SK-N-SH (cell line): ENCODE results near the gene ADPGK. TPM values are rescaled to one million over a fixed set of nuclear protein-coding genes. Genes with fewer than 3 reads are reported as not detected.
"Not testable (repeated sequence)": the region's sequence is repeated elsewhere in the genome, so short reads cannot be mapped to it uniquely, and the experiment has no call there.

Source experiments
- CTCF ChIA-PET: fragments of 300-600, 350-600 bp; formaldehyde crosslinking; extraction: SDS; loops from one replicate; lab custom pipeline; 2021; lab: Yijun Ruan, JAX
- POLR2A ChIA-PET: fragments of 350-600 bp; sonication (Branson Sonifier 250); formaldehyde crosslinking; extraction: SDS; loops from one replicate; lab custom pipeline; 2020; ENCODE audit warnings: antibody characterized with exemption, inconsistent platforms; lab: Yijun Ruan, JAX
- DNase-seq: peaks from one replicate; pipeline ENCODE4 v3.0.0; 2012
- H2AFZ ChIP-seq: fragments of 200-600 bp; sonication (generic); 2 replicates; pipeline ENCODE4 v1.8.1; 2016; ENCODE audit warnings: antibody characterized with exemption, mild to moderate bottlenecking, low read depth
- H3F3A ChIP-seq: fragments of 200-600 bp; sonication (generic); replicated peaks from 2 replicates; pipeline ENCODE3; 2016; ENCODE audit warnings: antibody characterized with exemption, mild to moderate bottlenecking; ENCODE audit not compliant: insufficient read depth
- H3K27ac ChIP-seq, 2 experiments: fragments of 200-500 bp in 1 of 2; fragments of 200-600 bp in 1 of 2; sonication (Bioruptor generic) in 1 of 2; sonication (generic), shearing (Covaris generic) in 1 of 2; 2 replicates each; pipeline versions ENCODE4 v1.5.1 to v1.6.1; 2014 to 2016; ENCODE audit warnings: low read depth in 2 of 2, inconsistent platforms in 1 of 2, low read length in 1 of 2, mild to moderate bottlenecking in 1 of 2, mixed read lengths in 1 of 2
- H3K27me3 ChIP-seq: fragments of 200-600 bp; sonication (generic), shearing (Covaris generic); 2 replicates; pipeline ENCODE4 v1.6.1; 2016; ENCODE audit warnings: mixed run types; ENCODE audit not compliant: insufficient read depth
- H3K36me3 ChIP-seq, 2 experiments: fragments of 200-500 bp in 1 of 2; fragments of 200-600 bp in 1 of 2; sonication (Bioruptor generic) in 1 of 2; sonication (generic) in 1 of 2; replicated peaks in 1 of 2; 2 replicates each; pipeline versions ENCODE3 to v1.5.1; 2014 to 2016; ENCODE audit warnings: low read length in 1 of 2, mild to moderate bottlenecking in 1 of 2; ENCODE audit not compliant: insufficient read depth in 2 of 2, control insufficient read depth in 1 of 2
- H3K4me1 ChIP-seq, 2 experiments: fragments of 200-500 bp in 1 of 2; fragments of 200-600 bp in 1 of 2; sonication (Bioruptor generic) in 1 of 2; sonication (generic), shearing (Covaris generic) in 1 of 2; 2 replicates each; pipeline versions ENCODE4 v1.5.1 to v1.6.1; 2014 to 2016; ENCODE audit warnings: low read depth in 1 of 2, low read length in 1 of 2, mixed run types in 1 of 2; ENCODE audit not compliant: insufficient read depth in 2 of 2, control insufficient read depth in 1 of 2
- H3K4me2 ChIP-seq: fragments of 200-600 bp; sonication (generic), shearing (Covaris generic); 2 replicates; pipeline ENCODE4 v1.6.1; 2017; ENCODE audit warnings: mixed run types
- H3K4me3 ChIP-seq, 2 experiments: fragments of 200-500 bp in 1 of 2; fragments of 200-600 bp in 1 of 2; sonication (Bioruptor generic) in 1 of 2; sonication (generic), shearing (Covaris generic) in 1 of 2; 2 replicates each; pipeline versions ENCODE4 v1.5.1 to v1.8.1; 2014 to 2016; ENCODE audit warnings: low read depth in 2 of 2, inconsistent platforms in 1 of 2, low read length in 1 of 2, mild to moderate bottlenecking in 1 of 2, mixed read lengths in 1 of 2, moderate library complexity in 1 of 2
- H3K79me2 ChIP-seq: fragments of 200-600 bp; sonication (generic); 2 replicates; pipeline ENCODE4 v1.8.1; 2017; ENCODE audit warnings: mild to moderate bottlenecking; ENCODE audit not compliant: insufficient read depth
- H3K9ac ChIP-seq: fragments of 200-600 bp; sonication (generic); 2 replicates; pipeline ENCODE4 v1.6.1; 2017; ENCODE audit warnings: mixed run types
- H3K9me2 ChIP-seq: fragments of 200-600 bp; sonication (generic); 2 replicates; pipeline ENCODE4 v1.6.1; 2017; ENCODE audit warnings: mixed run types
- H3K9me3 ChIP-seq: fragments of 200-600 bp; sonication (generic); 2 replicates; pipeline ENCODE4 v1.6.1; 2017; ENCODE audit warnings: mixed run types, mild to moderate bottlenecking, moderate library complexity
- H4K20me1 ChIP-seq: fragments of 200-600 bp; sonication (generic); 2 replicates; pipeline ENCODE4 v1.6.1; 2017; ENCODE audit warnings: mild to moderate bottlenecking, mixed run types; ENCODE audit not compliant: insufficient read depth
- ELF1 ChIP-seq: IDR thresholded peaks from 2 replicates; pipeline ENCODE4 v1.4.0; 2012
- EP300 ChIP-seq, 2 experiments: IDR thresholded peaks; 2 replicates each; pipeline versions ENCODE4 v1.4.0 to v1.6.1; 2012; ENCODE audit warnings: borderline replicate concordance in 1 of 2, low read depth in 1 of 2, low read length in 1 of 2
- FOXM1 ChIP-seq: IDR thresholded peaks from 2 replicates; pipeline ENCODE4 v1.4.0; 2012; ENCODE audit warnings: low read depth, mild to moderate bottlenecking
- JUND ChIP-seq: IDR thresholded peaks from 2 replicates; pipeline ENCODE4 v1.4.0; 2012
- RAD21 ChIP-seq: IDR thresholded peaks from 2 replicates; pipeline ENCODE4 v1.6.1; 2012; ENCODE audit warnings: mild to moderate bottlenecking, low read length
- RCOR1 ChIP-seq: fragments of 150-350 bp; IDR thresholded peaks from 2 replicates; pipeline ENCODE4 v1.6.1; 2017; ENCODE audit warnings: antibody characterized with exemption, low read length
- REST ChIP-seq: IDR thresholded peaks from 2 replicates; pipeline ENCODE4 v1.6.1; 2012; ENCODE audit warnings: mild to moderate bottlenecking, low read depth, low read length, moderate library complexity
- RXRA ChIP-seq: IDR thresholded peaks from 2 replicates; pipeline ENCODE4 v1.4.0; 2012; ENCODE audit warnings: low read depth, mild to moderate bottlenecking, borderline replicate concordance
- SIN3A ChIP-seq: IDR thresholded peaks from 2 replicates; pipeline ENCODE4 v1.6.1; 2012; ENCODE audit warnings: low read depth, mild to moderate bottlenecking, low read length, moderate library complexity, borderline replicate concordance
- TCF12 ChIP-seq: IDR thresholded peaks from 2 replicates; pipeline ENCODE4 v1.4.0; 2012
- WGBS: methylation state at CpG from one replicate; pipeline ENCODE4 v1.1.6; 2017; ENCODE audit warnings: low lambda C conversion rate; 5-methylcytosine and 5-hydroxymethylcytosine counted together
- polyA plus RNA-seq, 3 experiments: library from polyadenylated mRNA; depleted of rRNA; stranded (reverse); fragments of >200 nt; gene quantifications; 2 replicates each; pipeline ENCODE4 v1.2.3, GENCODE V29; 2012
- TF ChIP-seq, protein P1 (sequence below): fragments of 200-600 bp; sonication (generic); IDR thresholded peaks from 2 replicates; pipeline ENCODE4 v1.6.1; 2017; ENCODE audit warnings: antibody characterized with exemption, mild to moderate bottlenecking, moderate library complexity
- TF ChIP-seq, protein P2 (sequence below): IDR thresholded peaks from 2 replicates; pipeline ENCODE4; 2012
- TF ChIP-seq, protein P3 (sequence below): IDR thresholded peaks from 2 replicates; pipeline ENCODE4 v1.4.0; 2012; ENCODE audit warnings: low read depth

ADPGK gene
- polyA plus RNA-seq, 1 of the 3 experiments (the other 2 are of a cell fraction): 57.3 TPM

GRCh38 chr15:72725851-72726250, 57.7 kb downstream of the ADPGK start:
- H3K36me3 ChIP-seq: peaks cover 3 to 25% of the 10 kb centered on the region in 2 experiments
- H3K27ac ChIP-seq, H2AFZ ChIP-seq, H3K4me1 ChIP-seq, H3K9me3 ChIP-seq, H3K27me3 ChIP-seq, H4K20me1 ChIP-seq, H3F3A ChIP-seq, H3K79me2 ChIP-seq, H3K4me3 ChIP-seq, H3K9me2 ChIP-seq, H3K4me2 ChIP-seq, POLR2A ChIA-PET, H3K9ac ChIP-seq, DNase-seq: not testable (repeated sequence)
- WGBS: 94% methylated on average over 6 of the region's 6 CpGs
- CTCF ChIA-PET: interaction anchor here (0.6 kb wide), 1 partner anchor 49 kb away, joined by 3 read pairs; no protein-coding TSS in a partner anchor

DNA sequence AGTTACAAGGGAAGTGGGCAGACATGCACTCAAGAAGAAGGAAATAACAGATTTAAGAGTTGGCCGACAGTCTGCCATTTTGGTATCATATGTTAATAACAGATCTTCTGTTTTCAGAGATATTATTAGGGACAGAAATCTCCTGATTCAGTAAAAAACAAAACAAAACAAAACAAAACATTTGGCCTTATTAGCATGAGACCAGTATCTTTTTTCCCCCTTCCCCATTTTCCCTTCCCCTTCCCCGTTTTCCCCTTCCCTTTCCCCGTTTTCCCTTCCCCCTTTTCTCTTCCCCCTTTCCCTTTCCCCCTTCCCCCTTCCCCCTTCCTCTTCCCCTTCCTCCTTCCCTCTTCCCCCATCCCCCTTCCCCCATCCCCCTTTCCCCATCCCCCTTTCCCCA, 58.1 kb downstream of the ADPGK start:
- Histone ChIP-seq H2AFZ (no peak overlapping the region), H3K9ac (no peak overlapping the region), H3K9me2 (no peaks in the 10 kb centered on the region), H3K27me3 (no peaks in the 10 kb centered on the region), H3K4me3 (no peak overlapping the region), H3K9me3 (no peaks in the 10 kb centered on the region), H3K36me3 (peaks cover 3 to 22% of the 10 kb centered on the region in 2 experiments), H3K4me2 (no peak overlapping the region), H4K20me1 (no peaks in the 10 kb centered on the region), H3K79me2 (no peaks in the 10 kb centered on the region; the same call in 1 of the 2 replicates), H3K4me1 (no peaks in the 10 kb centered on the region), H3F3A (no peaks in the 10 kb centered on the region), H3K27ac (no peak overlapping the region)
- no peak for DNase-seq
- WGBS: 82% methylated on average over 3 of the region's 3 CpGs
- TF ChIP-seq JUND (no peak), ELF1 (no peak), SIN3A (no peak), RCOR1 (no peak), TCF12 (no peak), EP300 (IDR thresholded peaks at IDR 0.05; ENCODE audit: borderline replicate concordance in 1 of 2, low read depth in 1 of 2, low read length in 1 of 2) (no peak), REST (no peak), FOXM1 (no peak), RAD21 (no peak), RXRA (no peak)
- TF ChIP-seq, protein P1, sequence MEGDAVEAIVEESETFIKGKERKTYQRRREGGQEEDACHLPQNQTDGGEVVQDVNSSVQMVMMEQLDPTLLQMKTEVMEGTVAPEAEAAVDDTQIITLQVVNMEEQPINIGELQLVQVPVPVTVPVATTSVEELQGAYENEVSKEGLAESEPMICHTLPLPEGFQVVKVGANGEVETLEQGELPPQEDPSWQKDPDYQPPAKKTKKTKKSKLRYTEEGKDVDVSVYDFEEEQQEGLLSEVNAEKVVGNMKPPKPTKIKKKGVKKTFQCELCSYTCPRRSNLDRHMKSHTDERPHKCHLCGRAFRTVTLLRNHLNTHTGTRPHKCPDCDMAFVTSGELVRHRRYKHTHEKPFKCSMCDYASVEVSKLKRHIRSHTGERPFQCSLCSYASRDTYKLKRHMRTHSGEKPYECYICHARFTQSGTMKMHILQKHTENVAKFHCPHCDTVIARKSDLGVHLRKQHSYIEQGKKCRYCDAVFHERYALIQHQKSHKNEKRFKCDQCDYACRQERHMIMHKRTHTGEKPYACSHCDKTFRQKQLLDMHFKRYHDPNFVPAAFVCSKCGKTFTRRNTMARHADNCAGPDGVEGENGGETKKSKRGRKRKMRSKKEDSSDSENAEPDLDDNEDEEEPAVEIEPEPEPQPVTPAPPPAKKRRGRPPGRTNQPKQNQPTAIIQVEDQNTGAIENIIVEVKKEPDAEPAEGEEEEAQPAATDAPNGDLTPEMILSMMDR: no peak
- TF ChIP-seq, protein P2, sequence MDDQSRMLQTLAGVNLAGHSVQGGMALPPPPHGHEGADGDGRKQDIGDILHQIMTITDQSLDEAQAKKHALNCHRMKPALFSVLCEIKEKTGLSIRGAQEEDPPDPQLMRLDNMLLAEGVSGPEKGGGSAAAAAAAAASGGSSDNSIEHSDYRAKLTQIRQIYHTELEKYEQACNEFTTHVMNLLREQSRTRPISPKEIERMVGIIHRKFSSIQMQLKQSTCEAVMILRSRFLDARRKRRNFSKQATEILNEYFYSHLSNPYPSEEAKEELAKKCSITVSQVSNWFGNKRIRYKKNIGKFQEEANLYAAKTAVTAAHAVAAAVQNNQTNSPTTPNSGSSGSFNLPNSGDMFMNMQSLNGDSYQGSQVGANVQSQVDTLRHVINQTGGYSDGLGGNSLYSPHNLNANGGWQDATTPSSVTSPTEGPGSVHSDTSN: no peak
- TF ChIP-seq, protein P3, sequence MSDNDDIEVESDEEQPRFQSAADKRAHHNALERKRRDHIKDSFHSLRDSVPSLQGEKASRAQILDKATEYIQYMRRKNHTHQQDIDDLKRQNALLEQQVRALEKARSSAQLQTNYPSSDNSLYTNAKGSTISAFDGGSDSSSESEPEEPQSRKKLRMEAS: no peak
- ChIA-PET CTCF (interaction anchor here (0.6 to 1.4 kb wide), 2 partner anchors 50 to 515 kb away, joined by 3 read pairs; no protein-coding TSS in a partner anchor), POLR2A (no interaction called here)
